Activated CD4-positive, alpha-beta T cell treated with anti-CD3 and anti-CD28 coated beads, Interleukin-2, Interleukin-6, amounts not matched to agents 100 ng/mL and 50 ng/mL, durations not matched to agents 16 hours and 8 hours (primary cell): ENCODE measurements around the gene COQ5.
"Not testable (repeated sequence)": the region's sequence is repeated elsewhere in the genome, so short reads cannot be mapped to it uniquely, and the experiment has no call there.

Source experiments
- DNase-seq: peaks from one replicate; pipeline ENCODE4 v3.0.0-alpha.2; 2020

COQ5 gene

DNA sequence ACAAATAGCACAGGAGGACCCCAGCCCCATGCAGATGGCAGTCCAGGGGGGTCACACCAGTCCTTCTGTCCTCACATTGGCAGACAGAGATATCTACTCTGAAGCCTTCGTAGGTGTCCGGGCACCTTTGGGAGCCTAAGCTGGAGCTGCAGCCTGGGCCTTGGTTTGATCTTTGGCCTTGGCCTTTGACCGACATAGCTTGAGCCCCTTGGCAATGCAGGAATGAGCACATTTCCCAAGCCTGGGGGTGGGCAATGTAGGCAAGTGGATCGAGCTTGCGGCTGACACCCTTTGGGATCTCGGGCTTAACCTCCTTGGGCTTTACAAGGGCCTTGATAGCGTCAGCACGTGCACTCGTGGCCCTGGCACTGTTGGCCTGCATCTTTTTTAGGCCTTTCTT, 6.4 kb downstream of the COQ5 start:
- no peak for DNase-seq

DNA sequence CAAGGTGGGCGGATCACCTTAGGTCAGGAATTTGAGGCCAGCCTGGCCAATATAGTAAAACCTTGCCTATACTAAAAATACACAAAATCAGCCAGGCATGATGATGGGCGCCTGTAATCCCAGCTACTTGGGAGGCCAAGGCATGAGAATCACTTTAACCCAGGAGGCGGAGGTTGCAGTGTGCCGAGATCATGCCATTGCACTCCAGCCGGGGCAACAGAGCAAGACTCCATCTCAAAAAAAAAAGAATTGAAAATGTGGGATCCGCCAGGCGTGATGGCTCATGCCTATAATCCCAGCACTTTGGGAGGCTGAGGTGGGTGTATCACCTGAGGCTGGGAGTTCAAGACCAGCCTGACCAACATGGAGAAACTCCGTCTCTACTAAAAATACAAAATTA, 9.6 kb downstream of the COQ5 start:
- not testable (repeated sequence) for DNase-seq

DNA sequence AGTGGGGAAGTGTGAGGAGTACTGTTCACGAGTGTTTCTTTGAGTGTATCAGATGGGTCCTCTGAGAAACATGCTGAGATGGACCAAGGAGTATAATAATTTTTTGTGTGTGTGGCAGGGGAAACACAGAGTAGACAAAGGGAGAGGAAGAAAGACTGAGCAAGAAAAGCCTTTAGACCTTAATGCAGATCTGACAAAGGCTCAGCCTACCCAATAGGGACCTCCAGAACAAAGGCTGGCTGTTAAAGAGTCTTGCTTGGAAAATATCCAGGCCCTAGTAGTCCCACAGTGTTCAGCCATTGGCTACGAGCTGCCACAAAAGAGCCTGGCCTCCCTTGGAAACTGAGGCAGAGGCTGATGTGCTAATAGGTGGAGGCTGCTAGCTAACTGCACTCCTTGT, 13.5 kb downstream of the COQ5 start:
- no peak for DNase-seq

- no peak for DNase-seq
Observed at GRCh38 chr12:120514002-120514401, 15.0 kb downstream of the COQ5 start.

DNA sequence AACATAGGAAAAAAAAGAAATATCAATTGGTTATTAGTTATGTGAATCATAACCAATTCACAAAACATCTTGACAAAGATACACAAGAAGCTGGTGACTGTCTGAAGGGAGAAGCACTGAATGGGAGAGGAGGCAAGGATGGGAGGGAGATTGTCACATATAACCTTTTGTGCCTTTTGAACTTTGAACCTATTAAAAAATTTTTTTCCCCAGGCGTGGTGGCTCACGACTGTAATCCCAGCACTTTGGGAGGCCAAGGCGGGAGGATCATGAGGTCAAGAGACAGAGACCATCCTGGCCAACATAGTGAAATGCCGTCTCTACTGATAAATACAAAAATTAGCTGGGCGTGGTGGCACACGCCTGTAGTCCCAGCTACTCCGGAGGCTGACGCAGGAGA, 20.4 kb downstream of the COQ5 start:
- DNase-seq, result no peak

DNA sequence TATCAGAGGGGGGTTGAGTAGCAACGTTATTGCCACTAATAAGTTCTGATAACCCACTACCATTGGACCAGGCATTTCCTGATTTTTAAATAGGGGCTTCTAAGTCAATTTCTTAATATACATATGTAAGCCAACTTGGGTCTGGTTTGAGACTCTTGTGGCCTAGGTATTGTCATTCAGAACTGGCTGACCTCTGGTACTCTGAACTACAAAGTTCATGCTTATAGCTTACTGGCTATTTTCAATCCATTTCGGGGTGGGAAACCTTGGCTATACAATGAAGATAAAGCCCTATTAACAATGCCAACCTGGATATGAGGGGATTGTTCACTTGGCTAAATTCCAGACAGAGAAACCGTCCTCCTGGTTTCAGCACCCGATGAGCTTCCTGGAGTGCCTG, 24.4 kb downstream of the COQ5 start:
- DNase-seq, result no peak

DNA sequence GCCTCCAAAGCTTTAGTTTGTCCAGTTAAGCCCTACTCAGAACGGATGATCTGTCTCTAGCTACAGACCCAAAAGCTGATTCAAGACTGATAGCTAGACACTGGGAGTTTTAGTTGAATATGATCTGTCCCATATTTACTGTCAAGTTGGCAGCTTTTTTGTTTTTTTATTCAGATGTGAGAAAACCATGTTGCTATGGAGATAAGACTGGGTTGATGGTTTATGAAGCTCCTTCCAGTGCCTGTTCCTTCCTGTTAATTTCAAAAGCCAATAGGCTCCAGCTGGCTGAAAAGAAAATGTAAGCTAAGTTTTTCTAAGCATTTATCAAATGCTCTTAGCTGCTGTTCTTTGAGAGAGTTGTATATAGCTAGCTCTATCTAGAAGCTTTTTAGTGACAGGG, 28.4 kb downstream of the COQ5 start:
- DNase-seq, result no peak

- DNase-seq, result no peak
Observed at GRCh38 chr12:120498870-120499515, 30.0 kb downstream of the COQ5 start.

DNA sequence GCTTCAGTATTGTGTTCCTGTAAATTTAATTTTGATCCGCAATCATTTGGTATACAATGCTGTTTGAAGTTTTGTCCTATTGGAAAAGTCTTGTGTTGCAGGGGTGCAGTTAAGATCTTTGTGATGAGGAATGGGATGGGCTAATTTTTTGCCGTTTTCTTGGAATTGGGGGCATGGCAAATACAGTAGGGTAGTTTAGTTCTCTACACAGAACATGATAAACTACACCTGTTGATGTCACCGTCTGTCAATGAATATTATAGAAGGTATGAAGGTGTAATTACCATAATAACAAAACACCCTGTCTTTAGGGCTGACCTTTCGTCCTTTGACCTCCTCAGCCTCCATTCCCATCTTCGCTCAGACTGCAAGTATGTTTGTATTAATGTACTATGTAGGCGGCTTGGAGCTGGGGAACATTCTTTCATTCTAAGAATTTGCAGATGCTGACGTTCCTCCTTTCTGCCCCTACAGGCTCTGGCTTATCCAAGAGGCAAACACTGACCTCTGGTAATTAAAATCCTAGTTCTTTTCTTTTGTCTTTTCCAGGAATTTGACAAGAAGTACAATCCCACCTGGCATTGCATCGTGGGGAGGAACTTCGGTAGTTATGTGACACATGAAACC, 31.3 kb downstream of the COQ5 start:
- no peak for DNase-seq

DNA sequence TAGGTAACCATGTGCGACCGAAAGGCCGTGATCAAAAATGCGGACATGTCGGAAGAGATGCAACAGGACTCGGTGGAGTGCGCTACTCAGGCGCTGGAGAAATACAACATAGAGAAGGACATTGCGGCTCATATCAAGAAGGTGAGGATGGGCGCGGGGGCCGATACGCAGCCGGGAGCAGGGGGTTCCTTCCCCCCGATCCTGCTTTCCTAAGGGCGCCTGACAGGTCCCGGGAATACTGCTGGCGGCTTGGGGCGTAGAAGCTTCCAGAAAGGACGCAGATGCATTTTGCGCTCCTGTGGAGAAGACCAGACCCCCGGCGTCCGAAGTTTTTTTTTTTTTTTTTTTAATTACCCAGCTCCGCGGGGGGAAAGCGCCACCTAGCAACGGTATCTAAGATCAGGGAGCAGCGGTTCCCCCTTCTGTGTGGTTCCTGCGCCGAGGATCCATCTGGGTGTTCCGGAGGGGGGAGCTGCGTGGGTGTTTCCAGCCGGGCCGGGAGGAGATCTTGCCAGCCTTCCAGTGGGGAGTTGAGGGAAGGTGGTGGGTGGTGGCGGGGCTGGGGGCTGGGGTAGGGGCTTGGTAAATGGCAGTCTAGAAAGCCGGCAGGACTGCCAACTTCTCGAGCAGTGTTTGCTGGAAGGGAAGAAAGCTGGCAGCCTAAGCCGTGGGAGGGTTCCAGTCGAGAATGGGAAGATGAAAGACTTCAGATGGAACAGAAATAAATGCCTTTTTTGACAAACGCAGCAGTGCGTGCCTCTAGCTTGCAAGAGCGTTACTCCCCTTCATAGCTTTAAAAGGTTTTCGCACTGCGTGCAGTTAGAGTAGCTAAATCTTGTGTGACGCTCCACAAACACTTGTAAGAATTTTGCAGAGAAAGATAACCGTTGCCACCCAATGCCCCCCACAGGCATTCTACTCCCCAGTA, 32.3 kb downstream of the COQ5 start:
- peak; percentile 44 for DNase-seq

GRCh38 chr12:120495731-120496412, 33.1 kb downstream of the COQ5 start, which contains the start of gene DYNLL1:
DYNLL1 (plus strand) TSS chr12:120496113; CDS start chr12:120496422, 309 bp downstream.
- DNase-seq, result peak; percentile 98

- DNase-seq, result no peak
Observed at GRCh38 chr12:120495186-120495730, 33.7 kb downstream of the COQ5 start.

DNA sequence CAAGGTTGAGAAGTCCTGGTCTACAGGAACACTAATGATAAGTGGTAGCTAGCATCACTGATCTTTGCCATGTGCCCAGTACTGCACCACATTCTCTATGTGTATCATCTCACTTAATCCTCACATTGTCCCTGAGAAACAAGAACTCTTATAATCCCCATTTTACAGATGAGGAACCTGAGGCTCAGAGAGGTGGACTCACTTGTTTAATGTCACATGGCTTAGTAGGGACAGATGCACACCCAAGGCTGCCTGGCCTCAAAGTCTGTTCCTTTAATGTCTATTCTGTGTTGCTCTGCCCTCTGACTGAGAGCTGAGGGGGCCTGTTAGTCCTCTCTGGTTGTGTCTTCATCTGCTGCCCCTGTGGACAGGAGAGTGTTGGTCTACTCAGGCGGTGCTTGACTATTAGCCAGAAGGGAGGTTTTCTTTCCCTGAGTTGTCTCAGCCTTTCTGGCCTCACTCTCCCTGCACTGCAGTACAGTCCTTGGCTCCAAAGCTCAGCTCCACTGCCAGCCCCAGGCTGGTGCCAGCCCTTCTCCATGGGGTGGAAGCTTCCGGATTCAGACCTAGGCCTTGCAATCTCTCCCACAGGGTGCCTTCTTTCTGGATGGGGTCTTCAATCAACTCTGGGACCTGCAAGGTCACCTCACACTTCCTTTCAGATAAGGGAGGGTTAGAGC, 38.0 kb downstream of the COQ5 start:
- DNase-seq, result no peak

DNA sequence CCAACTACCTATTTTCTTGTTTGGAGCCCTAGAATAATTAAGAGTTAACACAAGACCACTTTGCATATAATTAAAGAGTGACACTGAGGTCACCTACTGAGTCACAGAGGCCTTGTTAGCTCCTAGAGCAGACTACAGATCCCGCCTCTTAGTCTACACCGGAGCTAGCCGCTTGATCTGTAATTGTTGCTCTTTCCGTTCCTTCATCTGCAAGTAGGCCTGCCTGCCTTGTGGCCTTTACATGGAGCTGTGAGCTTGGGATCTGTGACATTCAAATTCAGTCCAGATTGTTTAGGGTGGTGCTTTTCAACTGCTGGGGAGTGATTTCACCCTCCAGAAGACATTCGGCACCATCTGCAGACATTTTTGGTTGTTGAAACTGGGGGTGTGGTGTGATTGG, 38.6 kb downstream of the COQ5 start:
- DNase-seq, result no peak

DNA sequence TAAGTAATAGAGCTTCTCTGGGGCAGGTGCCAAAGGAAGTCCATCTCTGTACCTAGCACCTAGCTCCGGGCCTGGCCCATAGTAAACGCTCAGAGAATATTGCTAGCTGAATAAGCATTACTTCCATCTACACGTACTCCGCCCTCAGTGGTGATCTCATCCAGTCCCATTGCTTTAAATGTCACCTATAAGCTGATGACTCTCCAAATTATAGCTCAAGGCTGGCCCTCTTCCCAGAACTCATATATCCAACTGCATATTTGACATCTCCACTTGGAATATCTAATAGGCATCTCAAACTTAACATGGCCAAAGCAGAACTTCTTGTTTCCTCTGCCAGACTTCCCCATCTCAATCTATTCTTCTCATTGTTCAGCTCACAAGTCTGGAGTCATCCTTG, 39.9 kb downstream of the COQ5 start:
- no peak for DNase-seq

DNA sequence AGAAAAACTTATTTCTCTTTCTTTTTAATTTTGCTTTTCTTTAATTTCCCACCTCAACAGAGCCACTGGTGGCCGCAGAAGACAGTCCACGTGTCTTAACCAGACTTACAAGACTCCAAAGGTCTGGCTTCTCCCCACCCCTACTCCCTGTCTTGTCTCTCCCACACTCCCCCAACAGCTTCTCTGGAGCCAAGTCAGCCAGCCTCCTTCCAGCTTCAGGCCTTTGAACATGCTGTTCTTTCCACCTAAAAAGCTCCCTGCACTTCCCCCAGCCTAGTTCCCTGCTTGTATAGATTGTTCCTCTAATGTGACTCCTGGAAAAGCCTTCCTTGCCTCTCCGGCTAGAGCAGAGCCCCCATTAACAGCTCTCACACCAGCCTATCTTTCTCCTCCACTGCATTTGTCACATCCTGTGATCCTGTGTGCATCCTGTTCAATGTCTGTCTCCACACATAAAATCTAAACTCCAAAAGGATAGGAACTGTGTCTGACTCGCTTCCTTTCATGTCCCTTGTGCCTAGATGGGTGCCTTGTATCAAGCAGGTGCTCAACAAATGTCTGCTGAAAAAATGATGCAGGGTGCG, 40.8 kb downstream of the COQ5 start:
- DNase-seq, result no peak

GRCh38 chr12:120487552-120487951, 41.4 kb downstream of the COQ5 start:
- DNase-seq, result not testable (repeated sequence)

DNA sequence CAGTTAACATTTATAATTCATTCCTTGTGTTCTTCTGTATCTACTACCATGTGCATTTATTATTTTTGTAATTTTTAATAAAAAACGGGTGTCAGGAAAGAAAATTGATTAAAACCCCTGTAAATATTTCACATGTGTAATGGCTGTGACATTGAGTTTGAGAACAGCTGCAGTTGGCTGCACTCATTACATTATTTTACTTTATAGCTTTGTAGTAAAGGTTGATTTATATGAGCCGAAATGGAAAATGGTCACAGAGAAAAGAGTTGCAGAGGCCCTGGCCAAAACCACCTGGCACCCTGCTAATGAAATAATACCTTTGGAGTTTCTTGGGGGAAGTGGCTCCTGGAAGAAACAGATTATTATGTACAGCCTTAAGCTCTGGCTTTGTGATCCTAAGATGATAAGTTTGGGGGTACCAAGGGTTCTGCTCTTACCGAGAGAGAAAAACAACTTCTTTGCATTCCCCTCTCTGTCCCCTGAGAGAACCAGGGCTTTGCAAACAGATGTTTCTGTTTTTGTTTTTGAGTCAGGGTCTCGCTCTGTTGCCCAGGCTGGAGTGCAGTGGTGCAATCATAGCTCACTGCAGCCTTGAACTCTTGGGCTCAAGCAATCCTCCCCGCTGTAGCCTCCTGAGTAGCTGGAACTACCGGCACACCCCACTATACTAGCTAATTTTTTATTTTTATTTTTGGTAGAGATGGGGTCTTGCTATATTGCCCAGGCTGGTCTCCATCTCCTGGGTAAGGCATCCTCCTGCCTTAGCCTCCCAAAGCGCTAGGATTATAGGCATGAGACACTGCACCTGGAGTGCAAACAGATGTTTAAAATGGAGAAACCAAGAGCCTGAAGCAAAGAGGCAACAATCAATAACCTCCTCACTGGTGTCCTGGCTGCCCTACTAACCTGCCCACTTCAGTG, 42.7 kb downstream of the COQ5 start:
- DNase-seq, result no peak

DNA sequence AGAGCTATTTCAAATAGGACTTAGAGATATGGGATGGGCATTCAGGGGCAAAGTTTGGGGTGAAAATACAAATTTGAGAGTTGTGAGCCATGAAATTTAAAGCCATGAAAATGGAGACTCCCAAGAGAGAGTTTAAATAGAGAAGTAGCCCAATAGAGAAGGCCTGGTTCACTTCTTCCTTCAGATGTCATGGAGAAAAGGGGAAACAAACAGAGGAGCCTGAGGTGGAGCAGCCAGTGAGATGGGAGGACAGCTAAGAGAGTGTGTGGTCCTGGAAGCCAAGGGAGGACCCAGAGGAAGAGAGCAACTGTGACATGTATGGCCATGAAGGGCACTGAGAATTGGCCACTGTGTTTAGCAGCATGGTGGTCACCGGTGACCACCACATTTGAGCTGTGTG, 45.3 kb downstream of the COQ5 start:
- no peak for DNase-seq

DNA sequence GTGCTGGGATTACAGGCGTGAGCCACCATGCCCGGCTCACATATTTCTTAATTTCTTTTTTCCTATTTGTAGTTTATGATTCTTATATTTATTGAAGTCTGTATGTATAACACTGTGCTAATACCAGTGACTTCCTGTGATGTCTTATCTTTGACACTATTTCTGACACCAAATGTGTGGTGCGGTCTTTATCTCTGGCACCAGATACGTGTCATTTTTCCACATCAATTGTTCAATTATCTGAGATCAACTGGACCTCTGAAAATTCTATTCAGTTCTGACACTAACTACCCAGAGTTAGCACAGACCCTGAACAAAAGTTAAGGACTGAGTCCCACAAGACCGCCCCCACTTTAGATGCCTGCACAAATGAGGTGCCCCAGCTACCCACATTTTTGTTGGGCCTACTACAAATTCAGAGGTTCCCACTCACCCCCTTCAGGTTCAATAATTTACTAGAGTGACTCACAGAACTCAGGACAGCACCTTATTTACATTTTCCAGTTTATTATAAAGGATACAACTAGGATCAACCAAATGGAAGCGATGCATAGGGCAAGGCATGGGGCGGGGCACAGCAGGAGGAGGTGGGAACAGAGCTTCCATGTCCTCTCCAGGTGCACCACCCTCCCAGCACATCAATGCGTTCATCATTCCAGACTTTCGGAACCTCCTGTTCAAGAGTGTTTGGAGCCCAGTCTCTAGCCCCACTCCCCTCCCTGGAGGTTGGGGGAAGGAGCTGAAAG, 47.8 kb downstream of the COQ5 start:
- DNase-seq, result no peak
